PC-9 (cell line): ENCODE measurements around the gene BEX2.

Source experiments
- CTCF ChIP-seq: fragments of 200-600 bp; sonication (generic); conservative IDR thresholded peaks from 2 replicates; pipeline ENCODE4 v1.6.1; 2017; ENCODE audit warnings: mixed run types, antibody characterized with exemption, mild to moderate bottlenecking, moderate library complexity
- EZH2 ChIP-seq: fragments of 200-600 bp; sonication (generic); IDR thresholded peaks from 2 replicates; pipeline ENCODE4 v1.8.0; 2017; ENCODE audit warnings: antibody characterized with exemption, low read depth

GRCh38 chrX:103310555-103311398 lies at the start of gene BEX2:
- TF ChIP-seq EZH2 = no peak
- no peak for TF ChIP-seq CTCF
